Mesendoderm (in vitro differentiated cells): Measurements from ENCODE around the gene ANKS1A.
"Not testable (repeated sequence)": the region's sequence is repeated elsewhere in the genome, so short reads cannot be mapped to it uniquely, and the experiment has no call there.

Experiments used
- DNase-seq: peaks from one replicate; pipeline ENCODE4 v3.0.0; 2013
- H2AK5ac ChIP-seq: 2 replicates; pipeline ENCODE4 v1.6.1; 2013; ENCODE audit warnings: low read length, inconsistent platforms
- H2BK120ac ChIP-seq: 2 replicates; pipeline ENCODE4 v1.6.1; 2013; ENCODE audit warnings: low read depth, mild to moderate bottlenecking, low read length, moderate library complexity, mixed read lengths
- H2BK15ac ChIP-seq: replicated peaks from 2 replicates; pipeline ENCODE4 v1.6.1; 2013; ENCODE audit warnings: low read depth, mild to moderate bottlenecking, moderate library complexity
- H2BK5ac ChIP-seq: 2 replicates; pipeline ENCODE4 v1.6.1; 2013; ENCODE audit warnings: low read length, inconsistent platforms
- H3K18ac ChIP-seq: 2 replicates; pipeline ENCODE4 v1.6.1; 2013; ENCODE audit warnings: mild to moderate bottlenecking, low read length, mixed read lengths
- H3K23ac ChIP-seq: one replicate; pipeline ENCODE4 v1.6.1; 2013; ENCODE audit warnings: low read length
- H3K27ac ChIP-seq: 2 replicates; pipeline ENCODE4 v1.5.1; 2013; ENCODE audit warnings: low read depth, mild to moderate bottlenecking, inconsistent platforms, low read length, moderate library complexity
- H3K27me3 ChIP-seq: 2 replicates; pipeline ENCODE4 v1.6.1; 2013; ENCODE audit warnings: low read length, control low read depth, mild to moderate bottlenecking, inconsistent platforms; ENCODE audit not compliant: insufficient read depth, poor library complexity
- H3K36me3 ChIP-seq: 2 replicates; pipeline ENCODE4 v1.6.1; 2013; ENCODE audit warnings: low read length, inconsistent platforms; ENCODE audit not compliant: control insufficient read depth, insufficient read depth
- H3K4ac ChIP-seq: one replicate; pipeline ENCODE4 v1.6.1; 2013; ENCODE audit warnings: low read depth, mild to moderate bottlenecking, low read length, moderate library complexity
- H3K4me1 ChIP-seq: 2 replicates; pipeline ENCODE4 v1.6.1; 2013; ENCODE audit warnings: low read depth, low read length, inconsistent platforms; ENCODE audit not compliant: control insufficient read depth
- H3K4me2 ChIP-seq: 2 replicates; pipeline ENCODE4 v1.6.1; 2013; ENCODE audit warnings: low read length
- H3K4me3 ChIP-seq: 2 replicates; pipeline ENCODE4 v1.5.1; 2013; ENCODE audit warnings: mild to moderate bottlenecking, low read length
- H3K56ac ChIP-seq: one replicate; pipeline ENCODE4 v1.6.1; 2013; ENCODE audit warnings: low read length
- H3K79me1 ChIP-seq: 2 replicates; pipeline ENCODE4 v1.6.1; 2013; ENCODE audit warnings: low read length, inconsistent platforms
- H3K79me2 ChIP-seq: 2 replicates; pipeline ENCODE4 v1.6.1; 2013; ENCODE audit warnings: mild to moderate bottlenecking, low read length; ENCODE audit not compliant: control insufficient read depth, insufficient read depth
- H3K9ac ChIP-seq: 2 replicates; pipeline ENCODE4 v1.6.1; 2013; ENCODE audit warnings: low read length, inconsistent platforms
- H4K5ac ChIP-seq: one replicate; pipeline ENCODE4 v1.6.1; 2013; ENCODE audit warnings: low read length
- H4K8ac ChIP-seq: one replicate; pipeline ENCODE4 v1.6.1; 2013; ENCODE audit warnings: low read depth, mild to moderate bottlenecking, control low read depth, low read length, moderate library complexity
- WGBS: extraction: QIAGEN DNeasy Blood & Tissue Kit; methylation state at CpG from one replicate; pipeline ENCODE4 v1.1.7; 2013; ENCODE audit warnings: low lambda C conversion rate, missing lambda C conversion rate; ENCODE audit not compliant: insufficient coverage; ENCODE audit errors: extremely low coverage; 5-methylcytosine and 5-hydroxymethylcytosine counted together

The ANKS1A gene

GRCh38 chr6:35093783-35094182 lies 204.7 kb downstream of the ANKS1A start:
- Histone ChIP-seq H3K18ac (no peak overlapping the region), H3K9ac (no peak overlapping the region), H3K27ac (no peak overlapping the region), H3K4me1 (no peaks in the 10 kb centered on the region), H3K4me2 (no peak overlapping the region), H3K4me3 (no peak overlapping the region), H3K79me1 (no peaks in the 10 kb centered on the region), H3K23ac (no peak overlapping the region), H2AK5ac (no peak overlapping the region), H2BK15ac (no peak overlapping the region), H3K27me3 (no peaks in the 10 kb centered on the region), H3K56ac (peak overlapping the region; percentile 15), H2BK5ac (no peak overlapping the region), H3K79me2 (no peaks in the 10 kb centered on the region), H3K36me3 (peaks cover 3% of the 10 kb centered on the region), H4K5ac (no peak overlapping the region), H2BK120ac (no peak overlapping the region), H3K4ac (no peak overlapping the region), H4K8ac (no peak overlapping the region)
- WGBS: no CpG with 5 or more reads among the region's 6 CpGs
- no peak for DNase-seq

GRCh38 chr6:35094183-35094582 lies 205.1 kb downstream of the ANKS1A start:
- H3K56ac ChIP-seq: no peak overlapping the region
- no peaks in the 10 kb centered on the region for H3K27me3 ChIP-seq
- WGBS: no CpG with 5 or more reads among the region's 4 CpGs
- no peak overlapping the region for H3K18ac ChIP-seq
- H3K4ac ChIP-seq: no peak overlapping the region
- H3K27ac ChIP-seq: no peak overlapping the region
- no peak overlapping the region for H4K8ac ChIP-seq
- no peak for DNase-seq
- no peak overlapping the region for H2AK5ac ChIP-seq
- H3K9ac ChIP-seq: no peak overlapping the region
- H3K36me3 ChIP-seq: peaks cover 3% of the 10 kb centered on the region
- no peaks in the 10 kb centered on the region for H3K79me1 ChIP-seq
- no peaks in the 10 kb centered on the region for H3K79me2 ChIP-seq
- H2BK5ac ChIP-seq: no peak overlapping the region
- no peak overlapping the region for H3K23ac ChIP-seq
- no peaks in the 10 kb centered on the region for H3K4me1 ChIP-seq
- H2BK15ac ChIP-seq: no peak overlapping the region
- no peak overlapping the region for H2BK120ac ChIP-seq
- H4K5ac ChIP-seq: no peak overlapping the region
- H3K4me3 ChIP-seq: no peak overlapping the region
- no peak overlapping the region for H3K4me2 ChIP-seq

GRCh38 chr6:35096129-35096862 lies 207.2 kb downstream of the ANKS1A start:
- no peak overlapping the region for H3K4ac ChIP-seq
- H3K27ac ChIP-seq: no peak overlapping the region
- H3K56ac ChIP-seq: no peak overlapping the region
- H3K4me1 ChIP-seq: no peaks in the 10 kb centered on the region
- no peaks in the 10 kb centered on the region for H3K27me3 ChIP-seq
- peaks cover 1% of the 10 kb centered on the region for H3K36me3 ChIP-seq
- no peak overlapping the region for H4K8ac ChIP-seq
- no peak overlapping the region for H3K9ac ChIP-seq
- peak overlapping the region; percentile 21 for H2BK120ac ChIP-seq
- no peak overlapping the region for H4K5ac ChIP-seq
- no peak overlapping the region for H2AK5ac ChIP-seq
- no peaks in the 10 kb centered on the region for H3K79me1 ChIP-seq
- no peak for DNase-seq
- H3K4me3 ChIP-seq: no peak overlapping the region
- no peak overlapping the region for H2BK15ac ChIP-seq
- no peak overlapping the region for H2BK5ac ChIP-seq
- no peak overlapping the region for H3K18ac ChIP-seq
- no peak overlapping the region for H3K4me2 ChIP-seq
- no peaks in the 10 kb centered on the region for H3K79me2 ChIP-seq
- no CpG with 5 or more reads among the region's 4 CpGs for WGBS
- H3K23ac ChIP-seq: no peak overlapping the region

- Histone ChIP-seq H3K36me3 (no peaks in the 10 kb centered on the region), H3K4me2 (no peak overlapping the region), H2AK5ac (no peak overlapping the region), H3K9ac (no peak overlapping the region), H2BK15ac (no peak overlapping the region), H3K79me1 (no peaks in the 10 kb centered on the region), H2BK120ac (no peak overlapping the region), H3K4ac (no peak overlapping the region), H4K5ac (no peak overlapping the region), H3K4me1 (no peaks in the 10 kb centered on the region), H3K79me2 (no peaks in the 10 kb centered on the region), H3K27ac (no peak overlapping the region), H3K4me3 (no peak overlapping the region), H4K8ac (no peak overlapping the region), H3K18ac (no peak overlapping the region), H3K23ac (no peak overlapping the region), H3K27me3 (no peaks in the 10 kb centered on the region), H2BK5ac (no peak overlapping the region), H3K56ac (no peak overlapping the region)
- WGBS: 100% methylated on average over 3 of the region's 5 CpGs
- DNase-seq: no peak
Measured at GRCh38 chr6:35099116-35099515, 210.1 kb downstream of the ANKS1A start.

- Histone ChIP-seq H3K9ac (no peak overlapping the region), H3K27ac (no peak overlapping the region), H3K4me3 (no peak overlapping the region), H3K4me1 (no peaks in the 10 kb centered on the region), H3K18ac (no peak overlapping the region), H3K36me3 (no peaks in the 10 kb centered on the region), H4K5ac (no peak overlapping the region), H2AK5ac (no peak overlapping the region), H3K79me1 (no peaks in the 10 kb centered on the region), H4K8ac (no peak overlapping the region), H3K23ac (no peak overlapping the region), H3K4me2 (no peak overlapping the region), H3K4ac (no peak overlapping the region), H3K79me2 (no peaks in the 10 kb centered on the region), H2BK15ac (no peak overlapping the region), H2BK120ac (no peak overlapping the region), H2BK5ac (no peak overlapping the region), H3K56ac (no peak overlapping the region), H3K27me3 (no peaks in the 10 kb centered on the region)
- no peak for DNase-seq
- no CpG with 5 or more reads among the region's 3 CpGs for WGBS
Measured at GRCh38 chr6:35105078-35105477, 216.0 kb downstream of the ANKS1A start.

DNA sequence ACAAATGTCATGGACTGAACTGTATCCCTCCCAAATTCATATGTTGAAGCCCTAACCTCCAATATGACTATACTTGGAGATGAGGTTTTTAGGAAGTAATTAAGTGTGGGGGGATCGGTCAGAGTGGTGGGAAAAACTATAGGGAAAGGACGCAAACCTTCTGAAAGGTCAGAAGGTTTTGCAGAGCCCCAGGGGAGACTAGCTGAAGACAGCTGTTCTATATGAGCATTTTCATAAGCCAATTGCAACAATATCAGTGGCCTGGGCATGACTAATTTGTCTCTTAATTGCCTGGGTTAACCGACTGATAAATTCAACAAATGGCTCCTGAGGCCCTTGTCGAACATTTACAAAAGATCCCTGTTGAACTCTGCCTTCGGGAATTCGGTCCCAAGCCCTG lies 217.0 kb downstream of the ANKS1A start:
- not testable (repeated sequence) for H2BK120ac ChIP-seq, H3K23ac ChIP-seq, H4K8ac ChIP-seq, H3K56ac ChIP-seq, H3K4me1 ChIP-seq, H3K27me3 ChIP-seq, H3K36me3 ChIP-seq, H3K79me2 ChIP-seq, H3K18ac ChIP-seq, H4K5ac ChIP-seq, H3K4me2 ChIP-seq, H3K27ac ChIP-seq, H3K4me3 ChIP-seq, H3K9ac ChIP-seq, H2AK5ac ChIP-seq, DNase-seq, H2BK15ac ChIP-seq, H3K79me1 ChIP-seq, H2BK5ac ChIP-seq, H3K4ac ChIP-seq
- WGBS: no CpG with 5 or more reads among the region's 6 CpGs
